ENCODE results near the gene GNG13.

GNG13 gene

DNA sequence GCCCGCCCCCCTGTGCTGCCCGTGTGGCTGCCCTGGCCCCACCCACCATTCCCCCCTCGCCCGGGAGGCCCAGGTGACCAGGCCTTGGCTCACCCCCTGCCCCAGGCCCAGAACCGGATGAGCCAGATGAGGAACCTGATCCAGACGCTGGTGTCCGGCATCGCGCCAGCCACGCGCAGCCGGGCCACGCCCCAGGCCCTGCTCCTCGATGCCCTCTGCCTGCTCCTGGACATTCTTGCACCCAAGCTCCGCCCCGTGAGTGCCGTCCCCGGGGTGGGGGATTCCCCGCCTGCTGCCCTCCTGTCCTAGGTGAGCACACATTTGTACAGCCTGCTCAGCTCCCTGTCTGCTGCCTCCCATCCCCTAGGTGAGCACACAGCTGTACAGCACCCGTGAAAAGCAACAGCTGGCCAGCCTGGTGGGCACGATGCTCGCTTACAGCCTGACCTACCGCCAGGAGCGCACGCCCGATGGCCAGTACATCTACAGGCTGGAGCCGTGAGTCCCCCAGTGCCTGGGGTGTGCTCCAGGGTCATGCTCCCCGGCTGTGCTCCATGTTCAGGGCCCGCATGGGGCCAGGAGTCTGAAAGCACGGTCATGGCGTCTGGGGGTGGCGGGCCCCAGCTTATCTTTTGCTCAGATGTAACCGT, 4.8 kb downstream of the GNG13 start:
- Mint-ChIP-seq H3K4me1 (no peaks in the 10 kb centered on the region), H3K9me3 (no peaks in the 10 kb centered on the region), H3K27me3 (ENCODE audit: low read depth) (peaks cover 25% of the 10 kb centered on the region), H3K36me3 (ENCODE audit: low read depth) (peaks cover 12% of the 10 kb centered on the region), H3K4me3 (no peak overlapping the region), H3K27ac (no peak overlapping the region)
- TF ChIP-seq, protein P1, sequence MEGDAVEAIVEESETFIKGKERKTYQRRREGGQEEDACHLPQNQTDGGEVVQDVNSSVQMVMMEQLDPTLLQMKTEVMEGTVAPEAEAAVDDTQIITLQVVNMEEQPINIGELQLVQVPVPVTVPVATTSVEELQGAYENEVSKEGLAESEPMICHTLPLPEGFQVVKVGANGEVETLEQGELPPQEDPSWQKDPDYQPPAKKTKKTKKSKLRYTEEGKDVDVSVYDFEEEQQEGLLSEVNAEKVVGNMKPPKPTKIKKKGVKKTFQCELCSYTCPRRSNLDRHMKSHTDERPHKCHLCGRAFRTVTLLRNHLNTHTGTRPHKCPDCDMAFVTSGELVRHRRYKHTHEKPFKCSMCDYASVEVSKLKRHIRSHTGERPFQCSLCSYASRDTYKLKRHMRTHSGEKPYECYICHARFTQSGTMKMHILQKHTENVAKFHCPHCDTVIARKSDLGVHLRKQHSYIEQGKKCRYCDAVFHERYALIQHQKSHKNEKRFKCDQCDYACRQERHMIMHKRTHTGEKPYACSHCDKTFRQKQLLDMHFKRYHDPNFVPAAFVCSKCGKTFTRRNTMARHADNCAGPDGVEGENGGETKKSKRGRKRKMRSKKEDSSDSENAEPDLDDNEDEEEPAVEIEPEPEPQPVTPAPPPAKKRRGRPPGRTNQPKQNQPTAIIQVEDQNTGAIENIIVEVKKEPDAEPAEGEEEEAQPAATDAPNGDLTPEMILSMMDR (IDR thresholded peaks at IDR 0.05; ENCODE audit: unreplicated experiment in 3 of 3), result no peak

DNA sequence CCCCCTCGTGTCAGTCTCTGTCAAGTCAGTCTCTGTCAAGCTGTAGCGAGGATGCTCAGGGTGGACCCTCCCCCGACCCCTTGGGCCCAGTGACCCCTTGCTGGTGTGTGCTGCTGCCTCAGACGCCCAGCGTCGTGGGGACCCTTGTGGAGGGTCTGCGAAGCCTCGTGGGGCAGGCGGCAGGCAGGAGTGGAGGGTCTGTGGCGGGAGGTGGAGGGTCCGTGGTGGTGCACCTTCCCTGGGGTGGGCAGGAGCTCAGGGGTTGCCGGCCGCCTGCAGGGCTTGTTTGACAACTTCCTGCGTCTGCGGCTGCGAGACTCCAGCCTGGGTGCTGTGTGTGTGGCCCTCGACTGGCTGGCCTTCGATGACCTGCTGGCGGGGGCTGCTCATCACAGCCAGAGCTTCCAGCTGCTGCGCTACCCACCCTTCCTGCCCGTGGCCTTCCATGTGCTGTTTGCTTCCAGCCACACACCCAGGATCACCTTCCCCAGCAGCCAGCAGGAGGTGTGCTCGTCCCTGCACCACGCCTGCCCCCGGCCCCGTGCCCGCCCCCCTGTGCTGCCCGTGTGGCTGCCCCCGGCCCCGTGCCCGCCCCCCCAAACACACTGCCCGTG, 5.6 kb downstream of the GNG13 start:
- Mint-ChIP-seq H3K4me3 (no peak overlapping the region), H3K27ac (no peak overlapping the region), H3K36me3 (ENCODE audit: low read depth) (peaks cover 12% of the 10 kb centered on the region), H3K27me3 (ENCODE audit: low read depth) (peaks cover 21% of the 10 kb centered on the region), H3K4me1 (no peaks in the 10 kb centered on the region), H3K9me3 (no peaks in the 10 kb centered on the region)
- TF ChIP-seq, protein P1 (IDR thresholded peaks at IDR 0.05; ENCODE audit: unreplicated experiment in 3 of 3), result no peak

DNA sequence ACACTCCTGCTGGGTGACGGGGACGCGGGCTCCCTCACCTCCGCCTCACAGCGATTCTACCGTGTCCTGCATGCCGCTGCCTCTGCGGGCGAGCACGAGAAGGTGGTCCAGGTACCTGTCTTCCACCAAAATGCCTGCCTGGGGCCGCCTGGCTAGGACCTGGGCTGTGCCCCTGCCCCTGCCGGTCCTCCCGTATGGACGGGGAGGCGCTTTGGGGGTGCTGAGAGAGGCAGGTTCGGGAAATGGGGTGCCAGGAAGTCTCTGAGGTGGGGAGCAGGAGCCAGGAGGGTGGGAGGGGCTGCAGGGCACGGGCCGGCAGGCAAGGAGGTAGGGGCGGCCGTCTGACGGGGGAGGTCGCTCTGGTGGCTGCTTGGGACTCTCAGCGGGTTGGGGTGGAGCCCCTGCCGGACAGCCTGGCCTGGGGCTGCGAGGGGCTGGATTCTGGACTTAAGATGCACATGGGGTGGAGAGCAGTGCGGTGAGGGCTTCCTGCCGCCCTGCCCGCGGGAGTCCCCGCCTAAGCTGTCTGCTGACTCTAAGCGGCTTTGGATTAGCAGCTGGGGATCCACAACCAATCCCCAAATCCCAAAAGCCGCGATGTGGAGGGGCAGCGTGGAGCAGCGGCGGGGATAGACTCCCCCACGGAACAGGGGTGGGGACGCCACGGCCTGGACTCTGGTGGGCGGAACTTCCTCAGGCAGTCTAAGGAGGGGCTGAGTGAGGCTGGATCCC, 6.3 kb downstream of the GNG13 start:
- Mint-ChIP-seq H3K4me1 (no peaks in the 10 kb centered on the region), H3K9me3 (no peaks in the 10 kb centered on the region), H3K27me3 (ENCODE audit: low read depth) (peaks cover 20% of the 10 kb centered on the region), H3K4me3 (no peak overlapping the region), H3K27ac (no peak overlapping the region), H3K36me3 (ENCODE audit: low read depth) (peaks cover 12% of the 10 kb centered on the region)
- TF ChIP-seq, protein P1 (IDR thresholded peaks at IDR 0.05; ENCODE audit: unreplicated experiment in 3 of 3), result no peak

DNA sequence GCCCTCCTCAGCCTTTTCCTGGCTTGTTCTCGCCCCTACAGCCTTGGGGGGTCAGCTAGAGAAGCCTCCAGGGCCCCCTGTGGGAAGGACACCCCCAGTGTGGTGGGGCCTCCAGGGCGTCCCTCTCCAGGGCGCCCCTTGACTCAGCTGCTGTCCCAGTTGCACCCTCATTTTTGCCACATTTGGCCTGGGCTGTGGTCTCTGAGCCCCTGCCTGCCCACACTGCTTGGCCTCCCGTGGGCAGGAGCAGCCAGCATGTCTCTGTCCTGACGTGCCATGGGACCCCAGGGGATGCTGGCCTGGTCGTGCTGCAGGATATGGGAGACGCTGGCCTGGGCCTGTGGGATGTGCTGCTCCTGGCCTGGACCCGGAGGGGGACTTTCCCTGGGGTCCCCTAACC, 7.1 kb downstream of the GNG13 start:
- H3K27me3 Mint-ChIP-seq (ENCODE audit: low read depth), result peaks cover 11% of the 10 kb centered on the region
- H3K4me3 Mint-ChIP-seq, result no peak overlapping the region
- H3K27ac Mint-ChIP-seq, result no peak overlapping the region
- no peaks in the 10 kb centered on the region for H3K9me3 Mint-ChIP-seq
- H3K36me3 Mint-ChIP-seq (ENCODE audit: low read depth), result peaks cover 12% of the 10 kb centered on the region
- no peaks in the 10 kb centered on the region for H3K4me1 Mint-ChIP-seq
- TF ChIP-seq, protein P1 (IDR thresholded peaks at IDR 0.05; ENCODE audit: unreplicated experiment in 3 of 3), result no peak

DNA sequence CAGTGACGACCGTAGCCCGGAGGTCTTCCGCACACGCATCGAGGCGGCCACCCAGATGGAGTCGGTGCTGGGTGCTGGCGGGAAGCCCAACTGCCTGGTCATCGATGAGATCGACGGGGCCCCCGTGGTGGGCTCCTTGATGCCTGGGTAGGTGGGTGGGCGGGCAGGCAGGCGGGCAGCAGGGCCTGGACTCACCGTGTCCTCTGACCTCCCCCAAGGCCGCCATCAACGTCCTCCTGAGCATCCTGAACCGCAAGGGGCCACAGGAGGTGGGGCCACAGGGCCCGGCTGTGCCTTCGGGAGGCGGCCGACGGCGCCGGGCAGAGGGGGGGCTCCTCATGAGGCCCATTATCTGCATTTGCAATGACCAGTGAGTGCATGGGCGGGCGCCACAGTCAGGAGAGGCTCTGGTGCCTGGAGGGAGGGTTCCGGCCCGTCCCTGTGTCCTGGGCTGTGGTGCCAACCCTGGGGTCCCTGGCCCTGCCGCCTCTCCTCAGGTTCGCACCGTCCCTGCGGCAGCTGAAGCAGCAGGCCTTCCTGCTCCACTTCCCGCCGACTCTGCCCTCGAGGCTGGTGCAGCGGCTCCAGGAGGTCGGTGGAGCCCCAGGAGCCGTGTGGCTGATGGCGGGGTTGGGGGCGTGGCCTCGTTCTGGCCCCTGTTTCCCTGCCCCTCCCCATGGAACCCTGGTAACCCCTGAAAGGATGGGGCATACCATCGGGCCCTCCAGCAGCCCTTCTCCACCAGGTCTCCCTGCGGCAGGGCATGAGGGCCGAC, 8.1 kb downstream of the GNG13 start:
- no peak overlapping the region for H3K4me3 Mint-ChIP-seq
- H3K36me3 Mint-ChIP-seq (ENCODE audit: low read depth), result peaks cover 9% of the 10 kb centered on the region
- no peak overlapping the region for H3K27ac Mint-ChIP-seq
- H3K27me3 Mint-ChIP-seq (ENCODE audit: low read depth), result peaks cover 1% of the 10 kb centered on the region
- H3K4me1 Mint-ChIP-seq, result no peaks in the 10 kb centered on the region
- TF ChIP-seq, protein P1 (IDR thresholded peaks at IDR 0.05; ENCODE audit: unreplicated experiment in 3 of 3), result no peak
- no peaks in the 10 kb centered on the region for H3K9me3 Mint-ChIP-seq
